GM18870 (cell line): ENCODE measurements around the gene ABLIM1.

Experiments used
- ATAC-seq: cut with Tn5 transposase; IDR thresholded peaks from one replicate; pipeline ENCODE4 v1.9.1; 2021; ENCODE audit warnings: moderate library complexity; ENCODE audit not compliant: unreplicated experiment

ABLIM1 gene

GRCh38 chr10:114624951-114625780 is 32.9 kb downstream of the ABLIM1 start:
- ATAC-seq = no peak

- ATAC-seq = no peak
These were observed 33.7 kb downstream of the ABLIM1 start for GRCh38 chr10:114624422-114624821.

DNA sequence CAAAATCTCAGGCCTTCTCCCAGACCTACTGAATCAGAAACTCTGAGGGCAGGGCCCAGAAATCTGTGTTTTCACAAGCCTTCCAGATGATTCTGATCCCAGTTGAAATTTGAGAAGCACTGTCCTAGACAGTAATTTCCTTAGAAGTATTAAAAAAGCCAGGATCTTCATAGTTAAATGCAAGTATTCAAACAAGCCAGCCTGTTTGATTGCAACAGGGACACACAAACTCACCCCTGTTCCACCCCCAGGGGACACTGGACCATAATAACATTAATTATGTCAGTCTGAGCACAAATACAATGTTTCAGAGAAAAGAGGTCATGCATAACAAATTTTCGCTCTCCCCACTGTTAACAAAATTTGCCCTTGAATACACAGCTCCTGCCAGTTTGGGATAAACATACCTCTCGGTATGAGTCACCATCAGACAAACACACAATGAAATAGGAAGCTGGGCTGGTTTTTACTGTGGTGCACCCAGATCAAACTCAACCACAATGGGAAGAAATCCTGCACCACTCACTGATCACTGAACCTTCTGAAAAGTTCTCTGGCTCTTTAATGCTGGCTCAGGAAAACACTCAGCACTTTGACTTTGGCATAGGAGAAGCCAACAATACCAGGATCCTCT is 34.3 kb downstream of the ABLIM1 start:
- no peak for ATAC-seq

GRCh38 chr10:114623155-114623554 is 34.9 kb downstream of the ABLIM1 start:
- ATAC-seq = no peak

GRCh38 chr10:114618722-114619121 is 39.4 kb downstream of the ABLIM1 start:
- ATAC-seq = no peak

DNA sequence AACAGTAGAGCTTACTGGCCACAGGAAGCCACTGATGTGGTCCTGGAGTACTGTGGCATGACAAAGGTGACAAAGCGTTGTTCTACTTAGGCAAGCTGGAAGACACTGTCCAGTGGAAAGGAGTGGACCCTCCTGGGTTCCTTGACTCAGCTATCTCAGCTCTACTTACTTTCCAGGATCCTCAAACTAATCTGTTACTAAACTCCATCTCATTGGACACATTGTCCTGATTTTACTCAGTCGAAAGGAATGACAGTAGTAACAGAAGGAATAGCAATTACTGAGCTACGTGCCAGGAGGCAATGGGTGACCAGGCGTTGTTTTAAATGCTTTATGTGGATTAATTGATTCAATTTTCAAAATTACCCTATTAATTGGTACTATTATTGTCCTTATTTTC is 41.6 kb downstream of the ABLIM1 start:
- ATAC-seq = no peak

- no peak for ATAC-seq
These were observed 42.0 kb downstream of the ABLIM1 start for GRCh38 chr10:114616103-114616502.

GRCh38 chr10:114615600-114616007 is 42.5 kb downstream of the ABLIM1 start:
- ATAC-seq = peak; percentile 98

DNA sequence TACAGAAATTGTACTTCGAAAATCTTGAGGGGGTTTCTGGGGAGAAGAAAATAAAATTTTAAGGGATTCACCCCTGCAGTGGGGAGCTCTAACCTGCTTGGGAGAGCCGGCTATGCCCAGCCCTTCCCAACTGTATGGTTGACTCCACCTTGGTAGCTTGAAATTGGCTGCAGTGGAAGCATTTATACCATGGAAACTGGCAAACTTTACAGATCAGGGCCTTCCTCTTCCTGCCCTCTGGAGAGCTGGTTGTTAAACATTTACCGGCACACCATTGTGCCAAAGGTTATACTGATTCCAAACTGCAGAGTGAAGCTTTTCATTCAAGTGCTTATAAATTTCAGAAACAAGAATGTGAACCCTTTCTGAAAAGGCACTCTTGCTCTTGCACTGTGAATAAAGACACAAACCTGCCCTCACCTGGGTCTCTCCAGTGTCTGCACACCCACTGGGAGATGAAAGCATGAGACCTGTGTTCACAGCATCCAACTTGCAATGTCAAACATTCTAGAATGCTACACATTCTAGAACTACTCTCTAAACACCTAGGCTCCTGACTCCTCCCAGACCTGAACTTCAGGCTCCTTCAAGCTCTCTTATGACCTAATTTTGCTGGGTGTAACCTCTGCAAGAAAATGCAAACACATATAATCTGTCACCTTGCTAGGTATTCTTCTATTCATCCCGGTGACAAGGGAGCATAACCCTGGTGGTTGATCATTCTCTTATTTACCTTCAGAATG is 44.7 kb downstream of the ABLIM1 start:
- no peak for ATAC-seq

- ATAC-seq = no peak
These were observed 46.5 kb downstream of the ABLIM1 start for GRCh38 chr10:114611617-114612016.

DNA sequence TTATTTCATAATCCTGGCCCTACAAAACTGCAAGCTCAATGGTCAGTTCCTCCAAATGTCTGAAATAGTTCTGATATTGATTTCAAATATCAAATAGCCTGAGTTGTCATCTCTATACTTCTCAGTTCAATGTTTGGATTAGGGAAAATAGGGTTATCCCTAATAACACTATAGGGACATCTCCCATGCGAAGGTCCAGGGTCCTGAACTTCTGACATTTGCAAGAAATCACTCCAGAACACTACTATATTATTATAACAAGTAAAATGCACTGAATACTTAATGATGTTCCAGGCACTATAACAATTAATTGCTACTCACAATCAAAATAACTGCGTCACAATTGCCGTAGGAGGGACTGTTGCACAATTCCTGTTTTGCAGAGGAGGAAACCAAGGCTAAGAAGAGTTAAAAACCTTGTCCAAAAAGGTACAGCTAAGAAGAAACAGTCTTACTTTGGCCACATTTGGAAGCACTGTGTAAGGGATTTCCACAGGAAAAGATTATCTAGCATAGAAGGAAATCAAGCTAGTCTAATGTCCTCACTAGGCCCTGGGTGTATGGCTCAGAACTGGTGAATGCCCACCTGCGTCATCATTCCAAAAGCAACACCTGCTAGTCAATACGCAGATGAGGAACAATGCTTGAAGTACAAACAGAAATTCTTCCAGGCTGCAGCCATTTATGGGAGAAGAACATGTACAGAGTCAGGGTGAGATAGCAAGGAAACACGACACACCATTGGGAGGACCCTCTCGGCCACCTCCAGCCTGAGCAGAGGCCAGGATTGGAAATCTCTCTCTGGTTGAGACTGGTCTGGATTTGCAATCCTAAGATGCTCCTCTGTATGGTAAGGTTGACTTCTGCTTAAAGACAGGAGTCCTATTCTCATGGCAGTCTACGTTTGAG is 48.3 kb downstream of the ABLIM1 start:
- no peak for ATAC-seq

GRCh38 chr10:114607358-114607998 is 50.6 kb downstream of the ABLIM1 start:
- ATAC-seq = no peak

DNA sequence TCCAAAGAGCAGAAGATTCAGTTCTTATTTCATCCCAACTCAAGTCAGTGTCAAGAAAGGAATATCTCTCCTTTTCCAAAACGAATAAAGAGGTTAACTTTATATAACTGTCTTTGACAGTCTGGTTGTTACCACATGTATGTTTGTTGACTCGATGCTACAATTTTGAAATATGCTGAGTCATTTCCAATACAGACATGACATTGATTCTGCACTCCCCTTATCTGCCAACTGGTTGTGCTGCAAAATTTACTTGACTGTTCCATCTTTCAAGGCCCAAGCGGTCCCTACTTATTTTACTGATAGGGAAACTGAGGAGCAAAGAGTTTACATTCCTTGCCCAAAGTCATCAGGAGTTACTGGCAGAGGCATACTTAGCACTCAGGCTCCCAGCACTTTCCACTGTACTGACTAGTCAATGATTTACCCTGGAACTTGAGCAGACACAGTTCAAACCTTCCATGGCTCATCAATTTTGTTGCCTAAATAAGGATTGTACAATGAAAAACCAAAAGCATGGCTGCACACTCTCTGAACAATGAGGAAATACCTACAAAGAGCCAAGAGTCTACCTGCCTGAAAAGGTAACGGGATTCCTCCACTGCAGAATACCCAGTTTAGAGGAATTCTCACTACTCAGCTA is 52.8 kb downstream of the ABLIM1 start:
- ATAC-seq = no peak

DNA sequence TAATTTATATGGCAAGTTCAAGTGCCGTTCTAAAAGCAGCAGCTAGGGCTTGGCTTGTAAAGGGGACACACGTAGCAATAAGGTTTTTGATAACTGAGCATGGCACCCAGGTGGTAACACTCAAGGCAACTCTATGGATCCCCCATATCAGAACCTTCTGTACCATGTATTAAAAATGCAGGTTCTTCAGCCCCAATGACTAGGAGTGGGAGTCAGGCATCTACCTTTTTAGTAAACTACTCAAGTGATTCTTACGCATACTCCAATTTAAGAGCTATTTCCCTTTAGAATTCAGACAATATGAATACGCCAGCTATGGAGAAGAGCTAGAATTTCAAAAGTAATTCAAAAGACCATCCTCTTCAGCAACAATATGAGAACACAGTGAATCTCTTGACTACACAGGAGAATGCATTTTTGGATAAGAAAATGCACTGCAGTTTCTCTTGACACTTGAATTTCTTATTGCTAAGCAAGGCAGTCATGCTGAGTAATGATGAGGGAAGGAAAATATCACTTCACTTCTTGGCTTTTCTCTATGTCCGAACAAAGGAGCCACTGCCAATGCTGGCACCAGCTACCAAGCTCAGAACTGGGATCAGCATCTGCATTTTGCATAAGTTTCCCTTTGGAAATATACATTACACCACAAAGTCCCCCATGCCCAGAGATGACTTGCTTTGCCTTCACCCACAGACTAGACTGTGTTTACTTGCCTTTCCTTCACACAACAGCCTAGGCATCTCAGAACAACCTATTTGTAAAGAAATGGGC is 53.5 kb downstream of the ABLIM1 start:
- no peak for ATAC-seq

- peak; percentile 40 for ATAC-seq
These were observed 54.1 kb downstream of the ABLIM1 start for GRCh38 chr10:114603948-114604347.

DNA sequence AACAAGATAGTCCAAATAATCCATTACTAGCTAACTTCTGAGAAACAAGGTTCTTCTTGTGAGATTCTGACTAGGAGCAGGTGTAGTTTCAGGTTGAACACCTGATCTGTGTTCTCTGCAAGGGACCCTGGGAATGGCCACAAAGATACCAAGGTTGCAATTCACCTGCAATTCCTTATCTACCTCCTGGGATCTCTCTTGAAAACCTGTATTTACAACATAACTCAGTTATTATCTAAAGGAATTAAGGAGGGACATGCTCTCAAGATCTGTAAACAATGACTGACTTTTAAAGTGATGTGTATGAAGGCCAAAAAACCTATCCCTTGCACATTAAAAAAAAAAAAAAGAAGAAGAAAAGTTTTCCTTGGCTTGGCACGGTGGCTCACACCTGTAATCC is 54.8 kb downstream of the ABLIM1 start:
- no peak for ATAC-seq

GRCh38 chr10:114600057-114600456 is 58.0 kb downstream of the ABLIM1 start:
- ATAC-seq = no peak

DNA sequence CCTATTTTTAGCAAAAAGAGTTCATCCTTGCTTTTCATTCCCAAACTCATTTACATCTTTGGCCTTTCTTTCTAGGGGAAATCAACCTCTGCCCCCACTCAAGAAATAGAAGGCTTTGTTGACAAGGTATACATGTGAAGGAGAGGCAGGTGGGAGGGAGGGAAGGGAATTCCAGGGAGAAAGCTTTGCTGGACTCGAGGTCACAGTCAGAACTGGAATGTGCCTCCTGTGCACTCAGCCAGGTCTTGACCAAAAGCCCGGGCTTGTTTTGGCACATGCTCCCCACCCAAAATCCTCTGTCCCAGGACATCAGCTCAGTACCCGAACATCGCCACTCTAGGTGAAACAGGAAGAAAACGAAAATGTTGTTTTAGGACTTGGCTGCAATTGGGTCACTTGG is 61.3 kb downstream of the ABLIM1 start:
- no peak for ATAC-seq
